GM18507 (cell line): ENCODE measurements around the gene GNL2.
A peak's percentile ranks its signal among the peaks of the same experiment; 100 is the strongest.

Source experiments
- DNase-seq: peaks from one replicate; pipeline ENCODE4 v3.0.0; 2011; ENCODE audit warnings: low read depth; ENCODE audit not compliant: insufficient read length; ENCODE audit errors: extremely low spot score
- FAIRE-seq: peaks from 2 replicates; lab custom pipeline; 2011; peaks lifted over from hg19 to GRCh38; lab: Jason Lieb, UNC

Gene GNL2

DNA sequence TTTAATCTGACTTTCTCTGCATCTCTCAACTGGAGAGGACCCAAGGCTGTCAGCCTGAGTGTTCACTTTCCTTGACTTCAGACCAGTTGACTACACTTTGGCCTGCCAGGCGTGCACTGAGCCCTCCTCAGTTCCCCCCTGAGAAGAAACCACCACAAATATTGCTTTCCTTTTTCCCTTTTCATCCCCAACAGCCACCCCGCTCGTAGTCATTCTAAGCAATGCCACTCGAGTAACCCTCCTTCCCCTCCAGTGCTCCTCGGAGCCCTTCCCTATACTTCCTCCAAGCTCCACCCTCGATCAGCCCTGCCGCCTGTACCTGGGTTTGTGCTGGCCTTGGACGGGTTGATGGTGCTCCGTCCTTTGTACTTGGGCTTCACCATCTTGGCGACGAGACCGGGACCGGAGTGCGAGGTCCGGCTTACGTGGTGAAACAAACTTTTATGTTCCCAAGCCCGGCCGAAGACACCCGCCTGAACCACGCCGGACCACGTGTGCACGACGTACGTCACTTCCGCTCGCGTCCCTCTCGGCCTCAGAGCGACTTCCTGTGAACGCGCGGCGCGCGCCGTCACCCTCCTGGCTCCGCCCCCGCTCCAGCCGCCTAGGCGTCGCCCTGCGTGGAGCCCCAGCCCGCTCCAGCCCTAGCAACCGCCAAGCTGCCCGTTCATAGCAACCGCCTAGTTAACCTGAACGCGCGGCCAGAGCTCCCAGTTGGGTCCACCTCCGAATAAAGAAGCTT is at the start of gene GNL2:
TSS of gene GNL2 (minus strand) at position 498 of the 742 bp plus-strand sequence. CDS start at position 383, 115 bp downstream.
- DNase-seq = peak; percentile 99
- peak; percentile 93 for FAIRE-seq

DNA sequence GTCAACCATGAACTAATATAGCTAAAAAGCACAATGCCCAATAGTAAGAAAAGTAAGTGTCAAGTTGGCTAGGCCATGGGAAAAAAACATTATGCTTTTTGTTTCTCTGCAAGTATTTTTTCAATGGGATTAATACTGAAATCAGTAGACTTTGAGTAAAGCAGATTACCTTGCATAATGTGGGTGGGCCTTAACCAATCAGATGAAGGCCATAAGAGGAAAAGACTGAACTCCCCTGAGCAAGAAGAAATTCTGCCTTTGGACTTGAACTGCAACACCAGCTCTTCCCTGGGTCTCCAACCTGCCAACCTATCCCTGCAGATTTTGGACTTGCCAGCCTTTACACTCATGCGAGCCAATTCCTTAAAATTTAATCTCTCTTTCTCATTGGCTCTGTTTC is 45.3 kb upstream of the GNL2 start:
- FAIRE-seq (no peak), DNase-seq (no peak)

DNA sequence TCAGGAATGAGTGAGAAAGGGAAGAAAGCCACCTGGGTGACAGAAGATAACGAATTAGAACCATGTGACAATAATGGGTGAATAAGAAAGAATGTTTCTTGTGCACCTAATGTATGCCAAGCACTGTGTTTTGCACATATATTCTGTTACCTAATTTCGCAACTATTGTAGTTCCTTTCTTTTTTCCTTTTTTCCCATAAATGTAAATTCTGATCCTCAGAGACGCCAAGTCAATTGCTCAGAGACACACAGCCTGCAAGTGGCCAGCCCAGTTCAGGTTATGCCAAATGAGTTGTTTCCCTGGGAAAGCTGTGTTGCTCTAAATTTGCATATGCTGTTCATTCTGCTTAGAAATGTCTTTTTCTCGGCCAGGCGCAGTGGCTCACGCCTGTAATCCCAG is 40.7 kb upstream of the GNL2 start:
- no peak for DNase-seq
- FAIRE-seq = no peak

DNA sequence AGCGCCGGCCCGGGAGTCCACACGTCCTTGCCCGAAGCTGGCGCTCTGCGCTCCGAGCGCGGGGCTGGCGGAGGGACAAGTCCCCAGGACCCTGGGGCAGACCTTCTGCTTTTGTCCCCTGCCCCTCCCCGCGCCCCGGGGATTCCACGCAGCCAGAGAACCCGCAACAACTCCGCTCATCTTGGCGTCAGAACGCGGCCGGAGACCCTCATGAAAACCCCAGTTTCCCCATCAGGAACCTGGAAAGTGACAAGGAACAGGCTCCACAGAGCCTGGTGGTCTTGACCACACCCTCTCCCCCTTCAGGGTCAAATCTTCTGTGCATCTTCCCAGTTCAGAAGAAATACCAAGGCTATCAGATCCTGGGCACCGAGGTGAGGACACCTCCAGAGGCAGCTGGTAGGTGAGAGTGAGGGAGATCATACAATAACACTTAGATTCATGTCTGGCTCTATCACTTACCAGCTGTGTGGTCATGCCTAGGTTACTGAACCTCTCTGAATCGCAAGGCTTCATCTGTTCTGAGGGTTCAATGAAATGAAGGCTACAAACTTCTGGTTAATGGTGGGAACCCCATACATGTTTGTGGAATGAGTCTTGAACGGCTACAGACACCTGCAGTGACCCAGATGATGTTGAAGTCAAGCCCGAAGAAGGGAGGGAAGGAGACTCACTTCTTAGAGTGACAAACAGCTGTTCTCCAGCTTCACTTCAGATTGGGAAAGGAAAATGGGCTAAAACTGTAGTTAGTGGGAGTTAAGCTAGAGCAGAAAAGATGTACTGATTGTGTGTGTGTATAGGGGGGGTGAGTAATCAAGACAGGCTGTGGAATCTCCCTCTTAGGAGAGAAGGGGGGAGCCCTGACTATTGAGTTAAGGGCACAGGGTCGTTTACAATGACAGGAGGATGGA is 39.5 kb upstream of the GNL2 start:
- DNase-seq = no peak
- no peak for FAIRE-seq

DNA sequence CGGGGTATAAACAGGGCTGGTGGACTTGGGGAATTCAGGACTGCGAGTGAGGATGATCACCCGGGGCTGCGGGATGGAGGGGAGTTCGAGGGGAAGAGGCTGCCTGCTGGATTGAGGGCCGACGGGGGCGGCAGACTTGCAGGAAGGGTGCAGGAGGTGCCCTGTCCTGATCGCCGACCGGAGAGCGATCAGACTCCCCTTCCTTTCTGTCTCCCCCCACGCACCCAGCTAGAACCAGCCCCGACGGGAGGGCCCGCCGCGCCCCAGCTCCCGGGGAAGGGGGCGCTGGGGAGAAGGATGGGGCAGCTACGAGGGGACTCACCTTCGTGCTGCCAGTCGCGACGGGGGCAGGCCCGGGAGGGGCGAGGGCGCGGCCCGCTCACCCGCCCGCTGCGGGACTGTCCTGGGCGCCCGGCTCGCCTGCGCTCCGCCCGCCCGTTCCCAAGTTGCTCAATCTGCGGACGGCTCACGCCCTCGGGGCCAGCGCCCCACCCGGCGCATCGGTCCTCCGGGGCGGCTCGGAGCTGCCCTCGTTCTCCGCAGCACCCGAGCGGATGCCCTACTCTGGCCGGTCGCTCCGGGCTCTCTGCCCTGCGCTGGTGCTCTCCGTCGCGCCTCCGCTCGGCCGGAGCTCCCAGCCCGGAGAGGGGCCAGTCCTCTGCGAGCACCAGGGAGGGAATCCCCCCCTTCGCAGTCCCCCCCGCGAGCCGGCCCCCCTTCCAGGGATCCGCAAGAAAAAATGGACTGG is 38.7 kb upstream of the GNL2 start, which contains the start of gene RSPO1:
TSS of gene RSPO1 (minus strand) at position 649 of the 748 bp plus-strand sequence. CDS start 5,231 bp downstream, outside the sequence.
- FAIRE-seq (no peak), DNase-seq (no peak)

DNA sequence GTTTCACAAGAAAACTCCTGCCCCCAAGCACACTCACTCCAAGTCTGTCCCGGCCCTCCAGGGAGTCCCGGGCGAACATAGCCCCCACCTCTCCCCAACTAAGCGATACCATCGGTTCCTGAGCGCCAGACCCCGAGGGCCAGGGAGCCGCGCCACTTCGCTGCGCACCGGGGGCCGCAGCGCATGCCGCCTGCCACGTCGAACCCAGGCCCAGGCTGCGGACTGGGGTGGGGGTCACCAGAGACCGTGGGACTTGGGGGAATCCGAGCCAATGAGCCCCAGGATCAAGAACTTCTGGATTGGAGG is 38.2 kb upstream of the GNL2 start:
- FAIRE-seq (no peak), DNase-seq (no peak)

DNA sequence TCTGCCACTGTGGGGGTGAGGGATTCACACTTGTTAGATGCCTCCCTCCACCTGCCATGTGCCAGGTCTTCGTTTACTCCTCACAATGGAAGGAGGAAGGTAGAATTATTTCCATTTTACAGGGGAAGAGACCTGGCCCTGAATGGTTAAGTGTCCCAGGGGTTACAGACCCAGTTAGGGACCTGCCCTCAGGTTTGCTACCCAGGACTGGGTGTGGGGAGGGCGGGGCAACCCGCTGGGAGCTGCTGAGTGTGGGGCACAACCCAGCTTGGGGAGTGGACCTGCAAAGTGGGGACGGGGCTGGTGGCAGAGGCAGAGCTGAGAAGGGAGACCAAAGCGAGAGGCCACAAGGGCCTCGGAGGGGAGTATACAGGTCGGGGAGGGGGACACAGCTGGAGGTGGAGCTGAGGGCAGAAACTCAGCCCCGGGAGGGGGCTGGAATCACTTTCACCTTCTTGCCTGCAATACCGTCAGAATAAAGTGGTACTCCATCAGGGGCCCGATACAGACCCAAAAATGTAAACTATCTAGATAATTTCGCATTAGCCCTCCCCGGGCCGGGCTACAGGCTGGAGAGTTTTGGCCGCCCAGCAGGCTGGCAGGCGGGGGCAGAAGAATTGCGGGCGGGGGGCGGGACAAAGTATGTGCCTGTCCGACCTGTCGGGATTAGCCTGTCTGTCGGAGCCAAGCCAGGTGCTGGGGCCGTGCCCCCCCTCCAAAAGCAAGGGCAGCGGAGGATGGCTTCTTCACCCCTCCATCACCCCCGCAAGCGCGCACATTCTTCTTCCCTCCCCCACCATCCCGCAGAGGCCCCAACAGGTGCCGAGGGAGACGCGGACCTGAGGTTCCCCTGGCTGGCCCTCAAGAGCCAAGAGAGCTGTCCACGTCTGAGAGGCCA is 37.6 kb upstream of the GNL2 start:
- no peak for DNase-seq
- FAIRE-seq = no peak

DNA sequence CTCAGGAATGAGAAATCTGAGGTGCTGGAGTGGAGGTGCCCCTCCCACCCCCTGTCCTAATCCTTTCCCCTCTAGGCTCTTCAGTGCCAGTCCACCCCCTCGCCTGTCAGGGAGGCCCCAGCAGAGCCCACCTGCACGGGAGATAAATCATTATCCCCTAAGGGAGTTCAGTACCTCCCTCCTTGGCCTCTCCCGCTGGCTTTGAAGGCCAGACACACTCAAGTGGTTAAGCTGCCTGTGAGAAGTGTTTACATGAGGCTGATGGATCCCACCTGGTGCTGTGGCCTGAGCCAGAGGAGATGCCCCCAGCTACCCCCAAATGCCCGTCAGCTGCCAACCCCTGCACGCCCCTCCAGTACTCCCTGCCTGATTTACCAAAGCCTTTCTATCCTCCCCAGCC is 35.3 kb upstream of the GNL2 start:
- DNase-seq = no peak
- FAIRE-seq = no peak

DNA sequence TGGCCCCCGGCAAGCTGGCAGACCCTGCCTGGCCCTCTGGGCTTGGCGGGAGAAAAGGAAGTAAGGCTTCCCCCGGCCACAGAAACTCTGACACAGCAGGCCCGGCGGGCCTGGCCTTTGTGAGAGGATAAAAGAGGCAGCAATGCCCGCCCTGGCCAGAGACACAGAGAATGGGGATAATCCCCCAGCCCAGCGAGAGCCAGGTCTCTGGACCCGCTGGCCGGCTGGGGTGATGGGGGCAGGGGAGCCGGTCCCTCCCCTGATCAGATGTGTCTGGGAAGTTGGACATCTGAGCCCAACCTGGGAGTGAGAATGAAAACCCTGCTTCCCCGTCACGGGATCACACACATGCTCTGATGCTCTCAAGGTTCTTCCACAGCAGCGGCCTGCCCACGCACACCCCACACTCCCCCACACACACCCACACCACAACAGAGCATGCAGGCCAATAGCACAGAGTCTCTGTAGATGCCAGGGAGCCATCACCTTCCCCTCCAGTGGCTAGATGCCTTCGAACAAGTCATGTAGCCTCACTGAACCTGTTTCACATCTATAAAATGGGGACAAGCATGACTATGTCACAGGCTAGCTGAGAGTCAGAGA is 34.8 kb upstream of the GNL2 start:
- FAIRE-seq = no peak
- DNase-seq = no peak

DNA sequence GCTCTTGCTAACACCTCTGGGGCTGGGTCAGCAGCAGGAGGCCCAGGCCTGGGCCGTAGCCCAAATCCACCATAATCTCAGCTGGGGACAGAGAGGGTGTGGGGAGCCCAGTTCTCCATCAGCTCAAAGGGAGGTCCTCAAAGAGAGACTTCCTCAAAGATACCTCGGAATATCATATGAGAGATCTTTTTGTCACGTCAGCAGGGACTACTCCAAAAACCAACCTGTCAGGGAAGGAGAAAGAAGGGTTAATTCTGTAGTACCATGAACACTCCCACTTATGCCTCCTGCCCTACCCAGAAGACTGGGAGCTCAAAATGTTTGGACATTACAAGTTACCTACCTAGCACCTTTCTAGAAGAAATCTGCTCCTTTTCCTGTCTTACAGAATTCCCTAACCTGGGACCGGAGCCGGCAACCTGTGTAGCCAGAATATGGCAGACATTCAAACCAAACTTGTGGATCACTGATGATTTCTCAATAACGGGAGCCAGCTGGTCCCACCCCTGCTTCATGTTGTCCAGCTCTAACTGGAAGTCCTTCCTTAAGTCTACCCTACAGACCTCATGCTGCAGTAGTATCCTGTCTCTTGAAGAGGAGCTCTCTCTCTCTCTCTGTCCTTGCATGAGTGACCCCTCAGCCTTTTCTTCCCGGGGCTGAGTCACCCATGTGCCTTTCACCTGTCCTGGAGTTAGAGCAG is 34.1 kb upstream of the GNL2 start:
- no peak for FAIRE-seq
- DNase-seq = no peak

DNA sequence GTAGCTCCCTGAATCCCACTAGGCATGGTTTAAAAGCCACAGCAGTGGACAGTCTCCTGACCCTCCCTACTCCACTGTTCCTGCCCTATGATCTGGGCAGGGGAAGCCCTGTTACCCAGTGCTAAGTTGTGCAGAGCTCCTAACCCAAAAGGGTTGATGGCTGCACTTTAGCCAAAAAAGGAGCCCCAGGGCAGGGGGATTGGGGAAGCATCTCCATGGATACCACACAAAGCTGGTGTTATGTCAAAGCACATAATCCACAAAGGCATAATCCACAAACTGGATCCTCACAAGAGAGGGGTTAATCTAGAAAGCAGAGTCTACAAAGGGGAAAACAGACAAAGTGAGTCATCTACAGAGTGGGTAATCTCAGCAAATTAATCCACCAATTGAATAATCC is 33.3 kb upstream of the GNL2 start:
- no peak for DNase-seq
- FAIRE-seq = no peak

DNA sequence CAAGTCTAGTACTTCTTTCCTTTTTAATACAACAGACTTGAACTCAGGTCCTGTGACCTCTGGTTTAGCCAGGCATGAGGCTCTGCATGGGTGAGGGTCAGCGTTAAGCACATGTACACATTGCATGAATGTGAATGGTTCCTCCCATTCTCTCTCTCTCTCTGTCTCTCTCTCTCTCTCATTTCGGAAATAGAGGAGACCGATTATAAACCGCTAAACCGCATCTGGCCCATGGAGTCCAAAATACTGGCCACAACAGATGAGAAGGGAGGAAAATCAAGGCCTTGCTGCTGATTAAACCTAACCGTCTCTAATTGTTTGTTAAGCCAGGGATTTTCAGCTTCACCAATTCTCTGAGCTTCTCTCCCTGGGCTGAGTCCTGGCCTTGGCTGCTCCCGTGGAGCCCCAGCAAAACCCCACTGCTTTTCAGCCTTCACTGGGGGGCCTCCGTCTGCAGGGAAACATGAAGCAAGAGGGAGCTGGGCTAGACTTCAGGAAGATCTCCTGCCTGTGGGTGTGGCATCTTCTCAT is 32.4 kb upstream of the GNL2 start:
- FAIRE-seq = no peak
- DNase-seq = no peak

DNA sequence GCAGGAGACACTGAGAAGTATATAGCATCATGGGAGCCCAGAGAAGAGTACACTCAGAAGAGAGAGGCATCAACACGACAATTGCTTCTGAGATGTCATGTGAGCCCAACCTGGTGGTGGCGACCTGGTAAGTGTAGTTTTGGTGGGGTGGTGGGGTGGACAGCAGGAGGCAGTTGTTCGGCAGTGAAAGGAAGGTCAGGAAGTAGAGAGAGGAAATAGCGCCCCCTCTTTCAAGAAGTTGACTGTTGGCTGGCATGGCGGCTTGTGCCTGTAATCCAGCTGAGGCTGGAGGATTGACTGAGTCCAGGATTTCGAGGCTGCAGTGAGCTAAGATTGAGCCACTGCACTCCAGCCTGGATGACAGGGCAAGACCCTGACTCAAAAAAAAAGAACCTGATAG is 26.4 kb upstream of the GNL2 start:
- no peak for FAIRE-seq
- DNase-seq = no peak

DNA sequence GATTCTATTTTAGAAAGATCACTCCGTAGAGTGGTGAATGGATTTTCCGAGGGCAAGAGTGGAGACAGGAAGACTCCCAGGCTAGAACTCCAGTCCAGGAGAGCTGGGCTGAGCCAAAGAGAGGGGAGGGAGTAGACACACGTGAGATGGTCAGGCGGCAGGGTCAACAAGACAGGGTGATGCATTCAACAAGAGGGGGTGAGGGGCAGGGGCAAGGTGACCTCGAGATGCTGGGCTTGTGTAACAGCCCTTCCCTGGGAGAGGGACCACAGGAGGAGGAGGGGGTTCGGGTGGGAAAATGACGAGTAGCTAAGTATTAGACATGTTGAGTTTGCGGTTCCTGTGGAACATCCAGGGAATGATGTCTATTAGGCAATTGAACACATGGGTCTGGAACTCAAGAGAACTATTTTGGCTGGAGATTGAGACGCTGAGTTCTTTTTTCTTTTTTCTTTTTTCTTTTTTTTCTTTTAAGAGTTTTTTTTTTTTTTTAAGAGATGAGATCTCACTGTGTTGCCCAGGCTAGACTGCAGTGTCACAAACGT is 25.7 kb upstream of the GNL2 start:
- DNase-seq (no peak), FAIRE-seq (no peak)

DNA sequence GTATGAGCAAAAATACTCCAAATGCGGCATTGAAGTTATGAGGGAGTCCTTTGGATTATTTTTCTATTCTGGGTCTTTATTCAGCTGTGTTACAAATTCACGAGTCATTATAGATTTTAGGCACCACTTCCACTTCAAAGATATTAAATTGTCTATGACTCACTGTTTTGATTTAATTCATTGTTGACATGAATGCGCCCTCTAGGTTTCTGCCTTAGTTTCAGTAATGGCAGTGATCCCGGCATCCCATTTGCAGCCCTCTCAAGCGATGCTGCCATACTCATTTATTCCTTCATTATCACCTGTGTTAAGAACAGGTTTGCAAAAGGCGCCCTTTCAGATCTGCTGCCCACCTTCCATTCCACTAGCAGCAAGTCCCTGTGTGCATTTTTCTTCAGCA is 25.0 kb upstream of the GNL2 start:
- FAIRE-seq (no peak), DNase-seq (no peak)

DNA sequence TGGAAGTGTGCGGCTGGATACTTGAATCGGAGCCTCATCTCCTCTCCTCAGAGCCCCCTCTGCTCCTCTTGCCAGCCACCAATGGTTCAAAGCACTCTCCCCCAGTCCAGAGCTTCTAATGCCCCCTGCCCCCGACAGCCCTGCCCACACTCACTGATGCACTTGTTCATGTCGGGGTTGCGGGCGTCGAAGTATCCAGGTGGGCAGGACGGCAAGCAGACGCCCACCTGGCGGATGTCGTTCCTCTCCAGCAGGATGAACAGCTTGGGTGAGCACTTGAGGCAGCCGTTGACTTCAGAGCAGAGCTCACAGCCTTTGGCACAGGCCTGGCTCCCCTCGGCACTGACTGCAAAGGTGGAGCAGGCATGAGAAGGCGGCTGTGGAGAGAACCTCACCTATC is 20.6 kb upstream of the GNL2 start:
- FAIRE-seq = no peak

DNA sequence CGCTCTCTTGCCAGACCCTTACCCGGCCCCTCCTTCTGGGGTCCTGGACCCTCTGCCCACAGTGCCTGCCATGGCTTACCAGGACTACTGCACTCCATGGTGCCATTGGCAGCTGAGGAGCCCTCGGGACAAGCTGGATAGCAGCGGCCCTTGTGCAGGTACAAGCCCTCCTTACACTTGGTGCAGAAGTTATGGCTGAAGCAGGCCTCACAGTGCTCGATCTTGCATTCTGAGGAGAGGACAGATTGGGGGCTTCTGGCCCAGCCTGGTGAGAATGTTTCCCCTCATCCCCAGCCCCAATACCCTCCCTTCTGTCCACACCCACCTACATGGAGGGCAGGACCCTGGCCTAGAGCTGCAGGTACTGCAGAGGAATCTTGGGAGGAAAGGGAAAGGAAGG is 18.4 kb upstream of the GNL2 start:
- no peak for FAIRE-seq
- DNase-seq = no peak

More for the DNA sequence above, 20.6 kb upstream of the GNL2 start:
- no peak for DNase-seq

DNA sequence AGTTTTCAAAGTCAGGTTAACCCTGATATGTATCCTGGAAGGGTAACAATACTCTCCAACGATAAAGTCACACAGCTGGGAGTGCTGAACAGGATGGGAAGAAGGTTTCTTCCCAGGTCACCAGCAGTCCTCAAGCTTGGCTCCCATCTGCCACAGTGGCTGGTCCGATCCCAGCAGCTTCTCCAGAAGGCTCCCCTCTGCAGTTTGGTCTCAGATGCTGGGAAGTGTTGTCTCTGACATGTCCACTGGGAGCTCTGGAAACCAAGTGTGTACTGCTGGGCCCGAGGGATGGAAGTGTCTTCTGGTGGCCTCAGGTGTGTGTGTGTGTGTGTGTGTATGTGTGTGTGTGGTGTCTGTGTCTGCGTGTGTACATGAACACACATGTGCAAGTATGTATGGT is 16.4 kb upstream of the GNL2 start:
- DNase-seq (no peak), FAIRE-seq (no peak)
